ENCODE measurements around the gene POTEJ. TPM values are rescaled to one million over a fixed set of nuclear protein-coding genes. Genes with fewer than 3 reads are reported as not detected.
"Not testable (repeated sequence)": the region's sequence is repeated elsewhere in the genome, so short reads cannot be mapped to it uniquely, and the experiment has no call there.

The POTEJ gene
- total RNA-seq, 1 donor, result not detected

DNA sequence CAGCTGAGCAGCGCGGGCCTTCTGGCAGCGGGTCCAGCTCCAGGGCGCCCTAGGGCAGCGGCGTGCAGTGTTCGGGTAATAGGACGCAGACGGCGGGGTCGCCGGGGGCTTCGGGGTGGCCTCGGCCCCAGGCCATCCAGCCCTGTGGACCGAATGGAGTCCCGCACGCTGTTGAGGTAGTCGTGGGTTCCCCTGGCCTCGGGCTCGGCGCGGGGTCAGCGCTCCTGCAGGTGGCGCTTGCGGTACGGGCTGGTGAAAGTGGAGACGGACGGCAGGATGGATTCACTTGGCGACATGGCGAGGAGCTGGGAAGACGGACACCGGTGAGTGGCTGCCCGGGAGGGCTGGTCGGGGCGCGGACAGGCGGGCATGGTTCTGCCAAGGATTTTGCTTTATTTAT lies 82.2 kb downstream of the POTEJ start:
- DNase-seq (ENCODE audit: low read depth); H3K4me3 ChIP-seq (ENCODE audit: low read depth, low read length): not testable (repeated sequence)
- TF ChIP-seq, protein P1, sequence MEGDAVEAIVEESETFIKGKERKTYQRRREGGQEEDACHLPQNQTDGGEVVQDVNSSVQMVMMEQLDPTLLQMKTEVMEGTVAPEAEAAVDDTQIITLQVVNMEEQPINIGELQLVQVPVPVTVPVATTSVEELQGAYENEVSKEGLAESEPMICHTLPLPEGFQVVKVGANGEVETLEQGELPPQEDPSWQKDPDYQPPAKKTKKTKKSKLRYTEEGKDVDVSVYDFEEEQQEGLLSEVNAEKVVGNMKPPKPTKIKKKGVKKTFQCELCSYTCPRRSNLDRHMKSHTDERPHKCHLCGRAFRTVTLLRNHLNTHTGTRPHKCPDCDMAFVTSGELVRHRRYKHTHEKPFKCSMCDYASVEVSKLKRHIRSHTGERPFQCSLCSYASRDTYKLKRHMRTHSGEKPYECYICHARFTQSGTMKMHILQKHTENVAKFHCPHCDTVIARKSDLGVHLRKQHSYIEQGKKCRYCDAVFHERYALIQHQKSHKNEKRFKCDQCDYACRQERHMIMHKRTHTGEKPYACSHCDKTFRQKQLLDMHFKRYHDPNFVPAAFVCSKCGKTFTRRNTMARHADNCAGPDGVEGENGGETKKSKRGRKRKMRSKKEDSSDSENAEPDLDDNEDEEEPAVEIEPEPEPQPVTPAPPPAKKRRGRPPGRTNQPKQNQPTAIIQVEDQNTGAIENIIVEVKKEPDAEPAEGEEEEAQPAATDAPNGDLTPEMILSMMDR (IDR thresholded peaks at IDR 0.05; ENCODE audit: insufficient read depth, low read length), result peak; percentile 18

DNA sequence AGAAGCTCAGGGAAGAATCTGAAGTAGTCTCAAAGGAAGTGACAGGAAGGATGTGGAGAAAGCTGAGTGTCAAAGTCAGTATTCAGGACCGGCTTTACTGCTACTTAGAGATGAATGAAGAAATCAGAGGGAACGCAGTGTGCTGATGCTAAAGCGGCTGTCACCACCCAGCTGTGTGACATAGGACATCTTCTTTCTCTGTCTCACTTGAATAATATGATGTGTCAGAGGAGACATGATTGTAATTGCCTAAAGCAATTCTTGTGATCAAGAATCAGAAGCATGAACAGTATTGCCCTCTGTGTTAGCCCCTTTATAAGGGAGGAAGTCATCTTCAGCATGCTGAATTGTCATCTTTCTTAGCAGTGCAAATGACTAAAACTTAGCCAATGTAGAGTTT lies 92.0 kb downstream of the POTEJ start:
- DNase-seq (ENCODE audit: low read depth), result not testable (repeated sequence)

More for the DNA sequence above, 92.0 kb downstream of the POTEJ start:
- not testable (repeated sequence) for H3K4me3 ChIP-seq (ENCODE audit: low read depth, low read length)

Small RNAs within 50 kb of the gene (small RNA-seq; reads per million reads assigned to genes)
- gene RF00017 (not detected), gene RNU6-848P (not detected)

Other genes with a start within 250 kb of the POTEJ start
- gene POTEI, start 102.1 kb upstream of the POTEJ start, total RNA-seq (ENCODE audit: low replicate concordance), result not detected in 2 replicates
- gene CFC1B, start 90.2 kb upstream of the POTEJ start, total RNA-seq (ENCODE audit: low replicate concordance), result not detected in 2 replicates
- not detected in 2 replicates for gene CFC1, start 11.9 kb upstream of the POTEJ start, total RNA-seq (ENCODE audit: low replicate concordance)
- 0.41 TPM in 1 of 2 replicates, not detected in the other for gene GPR148, start 117.6 kb downstream of the POTEJ start, total RNA-seq (ENCODE audit: low replicate concordance)
- gene AMER3, start 144.1 kb downstream of the POTEJ start, total RNA-seq (ENCODE audit: low replicate concordance), result not detected in 2 replicates
- 5.2 and 9.8 TPM in 2 replicates for gene ARHGEF4, start 225.5 kb downstream of the POTEJ start, total RNA-seq (ENCODE audit: low replicate concordance)

Data from fibroblast of the aortic adventitia (primary cell).